ENCODE measurements around the gene SERTM1.

The SERTM1 gene

DNA sequence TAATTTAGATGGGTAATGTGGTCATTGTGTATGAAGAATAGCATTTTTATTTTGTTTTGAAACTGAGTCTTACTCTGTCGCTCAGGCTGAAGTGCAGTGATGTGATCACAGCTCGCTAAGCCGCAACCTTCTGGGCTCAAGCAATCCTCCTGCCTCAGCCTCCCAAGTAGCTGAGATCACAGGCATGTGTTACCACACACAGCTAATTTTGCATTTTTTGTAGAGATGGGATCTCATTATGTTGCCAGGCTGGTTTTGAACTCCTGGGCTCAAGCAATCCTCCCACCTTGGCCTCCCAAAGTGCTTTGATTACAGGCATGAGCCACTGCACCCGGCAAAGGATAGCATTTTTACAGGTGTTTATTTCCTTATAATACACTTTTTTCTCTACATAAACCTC is 36.6 kb downstream of the SERTM1 start:
- H3K4me2 ChIP-seq = no peak overlapping the region
- no peaks in the 10 kb centered on the region for H4K20me1 ChIP-seq (ENCODE audit: insufficient read depth)
- H3K4me1 ChIP-seq (ENCODE audit: low read depth, poor library complexity, severe bottlenecking) = no peaks in the 10 kb centered on the region
- H3K79me2 ChIP-seq (ENCODE audit: insufficient read depth, low read depth) = no peaks in the 10 kb centered on the region
- H3K36me3 ChIP-seq (ENCODE audit: insufficient read depth) = no peaks in the 10 kb centered on the region
- no peak overlapping the region for H3K27ac ChIP-seq
- H3K9ac ChIP-seq = no peak overlapping the region
- no peak overlapping the region for H2AFZ ChIP-seq (ENCODE audit: low read depth)
- H3K27me3 ChIP-seq (ENCODE audit: insufficient read depth, low read depth) = no peaks in the 10 kb centered on the region
- no peak overlapping the region for H3K4me3 ChIP-seq (IDR thresholded peaks at IDR 0.05; ENCODE audit: insufficient read depth, low read depth, low read length)
- TF ChIP-seq, protein P1, sequence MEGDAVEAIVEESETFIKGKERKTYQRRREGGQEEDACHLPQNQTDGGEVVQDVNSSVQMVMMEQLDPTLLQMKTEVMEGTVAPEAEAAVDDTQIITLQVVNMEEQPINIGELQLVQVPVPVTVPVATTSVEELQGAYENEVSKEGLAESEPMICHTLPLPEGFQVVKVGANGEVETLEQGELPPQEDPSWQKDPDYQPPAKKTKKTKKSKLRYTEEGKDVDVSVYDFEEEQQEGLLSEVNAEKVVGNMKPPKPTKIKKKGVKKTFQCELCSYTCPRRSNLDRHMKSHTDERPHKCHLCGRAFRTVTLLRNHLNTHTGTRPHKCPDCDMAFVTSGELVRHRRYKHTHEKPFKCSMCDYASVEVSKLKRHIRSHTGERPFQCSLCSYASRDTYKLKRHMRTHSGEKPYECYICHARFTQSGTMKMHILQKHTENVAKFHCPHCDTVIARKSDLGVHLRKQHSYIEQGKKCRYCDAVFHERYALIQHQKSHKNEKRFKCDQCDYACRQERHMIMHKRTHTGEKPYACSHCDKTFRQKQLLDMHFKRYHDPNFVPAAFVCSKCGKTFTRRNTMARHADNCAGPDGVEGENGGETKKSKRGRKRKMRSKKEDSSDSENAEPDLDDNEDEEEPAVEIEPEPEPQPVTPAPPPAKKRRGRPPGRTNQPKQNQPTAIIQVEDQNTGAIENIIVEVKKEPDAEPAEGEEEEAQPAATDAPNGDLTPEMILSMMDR (conservative IDR thresholded peaks at IDR 0.05; ENCODE audit: low read depth, low read length) = no peak

DNA sequence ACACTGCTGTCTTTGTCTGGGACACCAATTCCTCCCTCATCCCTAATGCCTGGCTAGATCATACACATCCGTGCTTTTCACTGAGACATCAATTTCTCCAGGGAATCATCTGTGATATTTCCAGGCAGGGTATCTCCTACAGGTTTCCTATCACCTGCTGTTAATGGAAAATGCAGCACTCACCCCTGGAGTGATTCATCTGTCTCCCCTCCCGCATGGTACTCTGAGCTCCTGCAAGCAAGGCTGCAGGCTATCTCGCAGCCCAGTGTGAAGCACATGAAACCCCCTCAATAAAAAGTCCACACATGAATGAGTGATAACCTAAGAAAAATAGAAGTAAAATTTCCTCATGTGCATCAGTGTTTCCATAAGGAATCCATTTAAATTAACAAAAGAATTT is 38.5 kb downstream of the SERTM1 start:
- Histone ChIP-seq H3K27me3 (ENCODE audit: insufficient read depth, low read depth) (no peaks in the 10 kb centered on the region), H2AFZ (ENCODE audit: low read depth) (no peak overlapping the region), H3K4me2 (no peak overlapping the region), H4K20me1 (ENCODE audit: insufficient read depth) (no peaks in the 10 kb centered on the region), H3K36me3 (ENCODE audit: insufficient read depth) (no peaks in the 10 kb centered on the region), H3K27ac (no peak overlapping the region), H3K4me3 (IDR thresholded peaks at IDR 0.05; ENCODE audit: insufficient read depth, low read depth, low read length) (no peak overlapping the region), H3K79me2 (ENCODE audit: insufficient read depth, low read depth) (no peaks in the 10 kb centered on the region), H3K4me1 (ENCODE audit: low read depth, poor library complexity, severe bottlenecking) (no peaks in the 10 kb centered on the region), H3K9ac (no peak overlapping the region)
- TF ChIP-seq, protein P1 (conservative IDR thresholded peaks at IDR 0.05; ENCODE audit: low read depth, low read length) = no peak

DNA sequence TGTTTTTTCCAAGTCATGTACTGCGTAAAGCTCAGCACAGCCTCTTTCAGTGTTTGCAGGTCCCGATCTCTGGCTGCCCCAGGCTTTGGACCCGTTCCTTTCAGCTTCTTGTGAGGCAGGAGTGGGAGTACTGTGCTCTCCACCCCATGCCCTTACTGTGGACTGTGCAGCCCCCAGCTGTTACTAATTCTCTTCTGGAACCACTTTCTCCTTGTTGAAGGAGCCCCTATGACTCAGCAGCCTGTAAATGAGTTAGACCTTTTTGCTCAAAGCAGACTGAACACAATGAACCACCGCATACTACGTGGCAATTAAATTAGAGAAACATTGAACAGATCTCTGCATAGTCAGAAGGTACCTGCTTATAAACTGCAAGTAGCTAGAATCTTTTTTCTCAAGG is 39.0 kb downstream of the SERTM1 start:
- Histone ChIP-seq H3K9ac (no peak overlapping the region), H3K27ac (no peak overlapping the region), H4K20me1 (ENCODE audit: insufficient read depth) (no peaks in the 10 kb centered on the region), H3K27me3 (ENCODE audit: insufficient read depth, low read depth) (no peaks in the 10 kb centered on the region), H2AFZ (ENCODE audit: low read depth) (no peak overlapping the region), H3K4me2 (no peak overlapping the region), H3K4me3 (IDR thresholded peaks at IDR 0.05; ENCODE audit: insufficient read depth, low read depth, low read length) (no peak overlapping the region), H3K36me3 (ENCODE audit: insufficient read depth) (no peaks in the 10 kb centered on the region), H3K79me2 (ENCODE audit: insufficient read depth, low read depth) (no peaks in the 10 kb centered on the region), H3K4me1 (ENCODE audit: low read depth, poor library complexity, severe bottlenecking) (no peaks in the 10 kb centered on the region)
- TF ChIP-seq, protein P1 (conservative IDR thresholded peaks at IDR 0.05; ENCODE audit: low read depth, low read length) = no peak

DNA sequence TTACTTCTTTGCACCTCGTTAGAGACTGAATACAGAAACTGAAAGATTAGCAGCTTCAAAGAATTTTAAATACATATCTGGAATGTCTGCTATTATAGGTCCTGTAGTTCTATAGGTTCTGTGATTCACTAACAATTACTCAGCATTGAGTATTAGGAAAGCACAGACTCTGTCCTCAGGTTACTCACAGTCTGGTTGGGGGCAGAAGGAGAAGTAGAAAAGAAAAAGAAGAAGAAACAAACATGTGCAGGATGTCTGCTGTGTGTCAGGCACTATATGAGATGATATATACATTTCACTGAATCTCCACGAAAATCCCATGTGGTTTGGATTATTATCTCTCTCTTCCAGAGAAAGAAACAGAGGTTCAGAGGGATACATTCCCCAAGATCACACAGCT is 40.1 kb downstream of the SERTM1 start:
- H3K27me3 ChIP-seq (ENCODE audit: insufficient read depth, low read depth) = no peaks in the 10 kb centered on the region
- no peak overlapping the region for H3K4me3 ChIP-seq (IDR thresholded peaks at IDR 0.05; ENCODE audit: insufficient read depth, low read depth, low read length)
- no peak overlapping the region for H2AFZ ChIP-seq (ENCODE audit: low read depth)
- H3K9ac ChIP-seq = no peak overlapping the region
- H3K79me2 ChIP-seq (ENCODE audit: insufficient read depth, low read depth) = no peaks in the 10 kb centered on the region
- TF ChIP-seq, protein P1 (conservative IDR thresholded peaks at IDR 0.05; ENCODE audit: low read depth, low read length) = no peak
- H3K36me3 ChIP-seq (ENCODE audit: insufficient read depth) = no peaks in the 10 kb centered on the region
- H3K4me2 ChIP-seq = no peak overlapping the region
- H4K20me1 ChIP-seq (ENCODE audit: insufficient read depth) = no peaks in the 10 kb centered on the region
- H3K27ac ChIP-seq = no peak overlapping the region
- no peaks in the 10 kb centered on the region for H3K4me1 ChIP-seq (ENCODE audit: low read depth, poor library complexity, severe bottlenecking)

DNA sequence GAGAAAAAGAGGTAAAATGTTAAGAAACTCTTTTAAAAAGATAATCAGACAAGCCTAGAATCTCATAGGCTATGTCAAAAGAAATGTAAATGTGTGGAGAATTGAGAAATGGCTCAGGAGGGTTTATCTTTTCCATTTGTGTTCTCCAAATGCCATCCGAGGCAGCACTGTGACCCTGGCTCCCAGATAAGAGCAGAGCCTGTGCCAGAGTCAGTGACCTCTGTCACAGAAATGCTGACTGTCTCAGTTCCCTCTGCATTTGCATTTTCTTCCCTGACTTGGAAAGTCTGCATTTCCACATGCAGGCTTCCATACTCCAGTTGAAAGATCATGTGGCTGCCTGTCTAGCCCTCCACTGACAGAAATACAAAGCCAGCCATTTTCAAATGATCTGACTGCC is 42.0 kb downstream of the SERTM1 start:
- Histone ChIP-seq H2AFZ (ENCODE audit: low read depth) (no peak overlapping the region), H3K79me2 (ENCODE audit: insufficient read depth, low read depth) (no peaks in the 10 kb centered on the region), H3K4me3 (IDR thresholded peaks at IDR 0.05; ENCODE audit: insufficient read depth, low read depth, low read length) (no peak overlapping the region), H3K36me3 (ENCODE audit: insufficient read depth) (no peaks in the 10 kb centered on the region), H3K4me2 (no peak overlapping the region), H3K9ac (no peak overlapping the region), H3K27me3 (ENCODE audit: insufficient read depth, low read depth) (no peaks in the 10 kb centered on the region), H4K20me1 (ENCODE audit: insufficient read depth) (no peaks in the 10 kb centered on the region), H3K27ac (no peak overlapping the region), H3K4me1 (ENCODE audit: low read depth, poor library complexity, severe bottlenecking) (no peaks in the 10 kb centered on the region)
- TF ChIP-seq, protein P1 (conservative IDR thresholded peaks at IDR 0.05; ENCODE audit: low read depth, low read length) = no peak
